Placental pericyte (primary cell): Measurements from ENCODE around the gene IRF2. TPM values are rescaled to one million over a fixed set of nuclear protein-coding genes. Genes with fewer than 3 reads are reported as not detected.

Experiments
- small RNA-seq: library from RNA; depleted of rRNA; stranded (forward); fragments of <200 nt; gene quantifications from one replicate; pipeline ENCODE3, GENCODE V24; 2012; ENCODE audit warnings: low replicate concordance
- total RNA-seq: library from RNA; depleted of rRNA; stranded (reverse); fragments of >200 nt; gene quantifications from 2 replicates; pipeline ENCODE4 v1.2.3, GENCODE V29; 2012

IRF2 gene
- 21.9 and 37.0 TPM in 2 replicates for total RNA-seq

GRCh38 chr4:184474263-184475095 lies at the start of gene IRF2:
Gene IRF2, minus strand, starts transcription at chr4:184474550. Its CDS starts 45,486 bp downstream, at chr4:184429064.

Small RNA genes within 50 kb of the gene (small RNA-seq; reads per million reads assigned to genes)
- not detected for gene RF00152

Other genes starting within 250 kb of the IRF2 start
- 37.2 and 52.5 TPM in 2 replicates for gene CASP3, start 174.9 kb upstream of the IRF2 start, total RNA-seq
- gene PRIMPOL, start 175.2 kb upstream of the IRF2 start, total RNA-seq: 6.8 and 16.8 TPM in 2 replicates